Measurements from ENCODE around the gene TRIM37.

Gene TRIM37

GRCh38 chr17:58947411-58947810, 159.3 kb downstream of the TRIM37 start:
- DNase-seq (ENCODE audit: low spot score): no peak

- no peak for DNase-seq (ENCODE audit: low spot score)
Measured at GRCh38 chr17:58944166-58944565, 162.5 kb downstream of the TRIM37 start.

DNA sequence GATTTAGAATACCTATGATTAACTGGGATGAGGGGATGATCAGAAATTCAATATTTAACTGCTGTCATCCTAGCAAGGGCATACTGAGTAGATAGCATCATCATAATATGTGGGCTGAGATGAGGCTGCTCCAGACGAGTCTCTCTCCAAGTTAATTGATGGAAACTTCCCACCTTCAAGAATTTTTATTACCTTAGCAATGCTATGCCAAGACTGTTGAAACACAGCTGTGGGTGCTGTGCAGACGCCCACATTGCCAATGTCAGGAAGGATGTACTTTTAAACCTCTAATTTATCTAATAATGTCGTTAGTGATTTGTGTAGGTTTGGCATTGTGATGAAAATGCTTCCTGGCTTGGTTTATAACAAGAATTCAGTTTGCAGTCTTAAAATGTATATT, 170.4 kb downstream of the TRIM37 start:
- DNase-seq (ENCODE audit: low spot score): no peak

DNA sequence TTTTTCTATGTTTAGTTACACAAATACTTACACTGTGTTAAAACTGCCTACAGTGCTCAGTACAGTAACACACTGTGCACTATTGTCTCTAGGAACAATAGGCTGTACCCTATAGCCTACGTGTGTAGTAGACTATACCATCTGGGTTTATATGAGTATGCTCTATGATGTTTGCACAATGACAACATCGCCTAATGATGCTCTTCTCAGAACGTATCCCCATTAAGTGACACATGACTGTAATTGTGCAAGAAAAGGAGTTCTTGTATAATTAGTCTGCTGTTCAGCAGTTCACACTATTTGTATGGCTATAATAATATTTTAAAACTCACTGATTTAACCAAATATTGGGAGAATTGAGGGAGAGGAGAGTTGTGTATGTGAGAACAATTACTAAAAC, 173.7 kb downstream of the TRIM37 start:
- peak; percentile 20 for DNase-seq (ENCODE audit: low spot score)

All from RKO (cell line).